HT-29 (cell line): ENCODE results near the gene CARNS1. TPM values are rescaled to one million over a fixed set of nuclear protein-coding genes. Genes with fewer than 3 reads are reported as not detected.
"Not testable (repeated sequence)": the region's sequence is repeated elsewhere in the genome, so short reads cannot be mapped to it uniquely, and the experiment has no call there.

Experiments used
- DNase-seq: peaks from one replicate; pipeline ENCODE4 v3.0.0-alpha.2; 2015; ENCODE audit warnings: low spot score
- total RNA-seq: library from RNA; depleted of rRNA; stranded (reverse); fragments of >200 nt; shearing (Covaris generic); gene quantifications from 2 replicates; pipeline ENCODE4 v1.2.3, GENCODE V29; 2014

The CARNS1 gene
- total RNA-seq, 1 experiment from 2014 or later, result 0.76 TPM

GRCh38 chr11:67396587-67397389 is 18.7 kb upstream of the CARNS1 start:
- no peak for DNase-seq

GRCh38 chr11:67397536-67397935 is 17.9 kb upstream of the CARNS1 start:
- no peak for DNase-seq

- no peak for DNase-seq
Measured at GRCh38 chr11:67397986-67398660, 17.4 kb upstream of the CARNS1 start.

- DNase-seq, result no peak
Measured at GRCh38 chr11:67398661-67399563, 16.6 kb upstream of the CARNS1 start.

GRCh38 chr11:67400251-67400941 is 15.1 kb upstream of the CARNS1 start:
- no peak for DNase-seq

- DNase-seq, result no peak
Measured at GRCh38 chr11:67400942-67401494, 14.5 kb upstream of the CARNS1 start.

- DNase-seq, result peak; percentile 90
Measured at GRCh38 chr11:67401495-67402191, 13.8 kb upstream of the CARNS1 start, which contains the start of gene PPP1CA. TSS of gene PPP1CA (minus strand) at chr11:67401858. CDS start at chr11:67401782, 76 bp downstream.

- DNase-seq, result not testable (repeated sequence)
Measured at GRCh38 chr11:67402192-67402839, 13.2 kb upstream of the CARNS1 start.

GRCh38 chr11:67403085-67403484 is 12.4 kb upstream of the CARNS1 start:
- DNase-seq, result not testable (repeated sequence)

GRCh38 chr11:67404515-67405195 is 10.8 kb upstream of the CARNS1 start:
- DNase-seq, result no peak

GRCh38 chr11:67405196-67405567 is 10.3 kb upstream of the CARNS1 start:
- no peak for DNase-seq

GRCh38 chr11:67405688-67406339 is 9.7 kb upstream of the CARNS1 start:
- no peak for DNase-seq

- DNase-seq, result no peak
Measured at GRCh38 chr11:67406420-67406968, 9.0 kb upstream of the CARNS1 start.

GRCh38 chr11:67406969-67407687 is 8.3 kb upstream of the CARNS1 start:
- peak; percentile 49 for DNase-seq

GRCh38 chr11:67407688-67408163 is 7.8 kb upstream of the CARNS1 start:
- no peak for DNase-seq

GRCh38 chr11:67408437-67409200 is 6.9 kb upstream of the CARNS1 start:
- no peak for DNase-seq

- DNase-seq, result no peak
Measured at GRCh38 chr11:67409261-67409666, 6.2 kb upstream of the CARNS1 start.
